HUES48 (cell line): ENCODE data around the gene DDX5.
A peak's percentile ranks its signal among the peaks of the same experiment; 100 is the strongest.

Experiments used
- H3K27ac ChIP-seq: one replicate; pipeline ENCODE4 v1.7.0; 2013; ENCODE audit warnings: low read depth, low read length, inconsistent platforms
- H3K27me3 ChIP-seq: 2 replicates; pipeline ENCODE4 v1.6.1; 2013; ENCODE audit warnings: mild to moderate bottlenecking, low read length; ENCODE audit not compliant: control insufficient read depth, insufficient read depth
- H3K36me3 ChIP-seq: 2 replicates; pipeline ENCODE4 v1.6.1; 2013; ENCODE audit warnings: low read length; ENCODE audit not compliant: control insufficient read depth, insufficient read depth
- H3K4me1 ChIP-seq: 2 replicates; pipeline ENCODE4 v1.6.1; 2013; ENCODE audit warnings: mild to moderate bottlenecking, low read length; ENCODE audit not compliant: control insufficient read depth, insufficient read depth
- H3K4me3 ChIP-seq: 2 replicates; pipeline ENCODE4 v1.5.1; 2013; ENCODE audit warnings: mild to moderate bottlenecking, low read depth, low read length
- H3K9ac ChIP-seq: 2 replicates; pipeline ENCODE4 v1.6.1; 2013; ENCODE audit warnings: mild to moderate bottlenecking, low read depth, low read length, moderate library complexity
- H3K9me3 ChIP-seq: 2 replicates; pipeline ENCODE4 v1.6.1; 2013; ENCODE audit warnings: low read length; ENCODE audit not compliant: control insufficient read depth, insufficient read depth

DDX5 gene

GRCh38 chr17:64506201-64506575 lies at the start of gene DDX5:
TSS of gene DDX5 (minus strand) at chr17:64506289. CDS start at chr17:64506119, 170 bp downstream.
- Histone ChIP-seq H3K4me1 (peaks cover 21% of the 10 kb centered on the region; the same call in 1 of the 2 replicates), H3K27me3 (no peaks in the 10 kb centered on the region), H3K27ac (peak within 1 kb of the TSS; percentile 98), H3K4me3 (peak within 1 kb of the TSS; percentile 90), H3K9ac (peak within 1 kb of the TSS; percentile 100), H3K36me3 (peaks cover 66% of the 10 kb centered on the region), H3K9me3 (no peaks in the 10 kb centered on the region)

- H3K27me3 ChIP-seq, result no peaks in the 10 kb centered on the region
- H3K9me3 ChIP-seq, result no peaks in the 10 kb centered on the region
- peaks cover 47% of the 10 kb centered on the region for H3K36me3 ChIP-seq
- H3K4me3 ChIP-seq, result no peak overlapping the region
- H3K27ac ChIP-seq, result no peak overlapping the region
- H3K4me1 ChIP-seq, result peaks cover 9% of the 10 kb centered on the region
- no peak overlapping the region for H3K9ac ChIP-seq
These were observed 49.2 kb upstream of the DDX5 start for GRCh38 chr17:64555281-64555680.

GRCh38 chr17:64554028-64554637 lies 48.0 kb upstream of the DDX5 start:
- peaks cover 47% of the 10 kb centered on the region for H3K36me3 ChIP-seq
- no peaks in the 10 kb centered on the region for H3K27me3 ChIP-seq
- no peak overlapping the region for H3K27ac ChIP-seq
- H3K4me1 ChIP-seq, result peaks cover 9% of the 10 kb centered on the region
- H3K9me3 ChIP-seq, result no peaks in the 10 kb centered on the region
- no peak overlapping the region for H3K4me3 ChIP-seq
- H3K9ac ChIP-seq, result no peak overlapping the region

GRCh38 chr17:64551461-64551860 lies 45.4 kb upstream of the DDX5 start:
- Histone ChIP-seq H3K9me3 (no peaks in the 10 kb centered on the region), H3K9ac (no peak overlapping the region), H3K27ac (no peak overlapping the region), H3K4me1 (peaks cover 16% of the 10 kb centered on the region), H3K27me3 (no peaks in the 10 kb centered on the region), H3K36me3 (peaks cover 31% of the 10 kb centered on the region), H3K4me3 (no peak overlapping the region)

- H3K36me3 ChIP-seq, result peaks cover 30% of the 10 kb centered on the region
- no peak overlapping the region for H3K9ac ChIP-seq
- H3K4me3 ChIP-seq, result no peak overlapping the region
- no peak overlapping the region for H3K27ac ChIP-seq
- no peaks in the 10 kb centered on the region for H3K9me3 ChIP-seq
- H3K4me1 ChIP-seq, result peaks cover 11% of the 10 kb centered on the region
- no peaks in the 10 kb centered on the region for H3K27me3 ChIP-seq
These were observed 41.2 kb upstream of the DDX5 start for GRCh38 chr17:64547319-64547718.

GRCh38 chr17:64546716-64547115 lies 40.6 kb upstream of the DDX5 start:
- no peak overlapping the region for H3K4me3 ChIP-seq
- peaks cover 30% of the 10 kb centered on the region for H3K36me3 ChIP-seq
- H3K9ac ChIP-seq, result no peak overlapping the region
- H3K9me3 ChIP-seq, result no peaks in the 10 kb centered on the region
- no peak overlapping the region for H3K27ac ChIP-seq
- no peaks in the 10 kb centered on the region for H3K27me3 ChIP-seq
- peaks cover 11% of the 10 kb centered on the region for H3K4me1 ChIP-seq

GRCh38 chr17:64544742-64545141 lies 38.7 kb upstream of the DDX5 start:
- Histone ChIP-seq H3K9ac (no peak overlapping the region), H3K4me3 (no peak overlapping the region), H3K27ac (no peak overlapping the region), H3K9me3 (no peaks in the 10 kb centered on the region), H3K27me3 (no peaks in the 10 kb centered on the region), H3K4me1 (peaks cover 11% of the 10 kb centered on the region), H3K36me3 (peaks cover 30% of the 10 kb centered on the region)

GRCh38 chr17:64540118-64540776 lies 34.2 kb upstream of the DDX5 start:
- H3K4me1 ChIP-seq, result no peaks in the 10 kb centered on the region
- H3K9ac ChIP-seq, result no peak overlapping the region
- no peak overlapping the region for H3K27ac ChIP-seq
- no peaks in the 10 kb centered on the region for H3K9me3 ChIP-seq
- H3K27me3 ChIP-seq, result no peaks in the 10 kb centered on the region
- peaks cover 50% of the 10 kb centered on the region for H3K36me3 ChIP-seq
- H3K4me3 ChIP-seq, result no peak overlapping the region

- H3K9ac ChIP-seq, result no peak overlapping the region
- H3K36me3 ChIP-seq, result peaks cover 53% of the 10 kb centered on the region
- no peak overlapping the region for H3K27ac ChIP-seq
- H3K27me3 ChIP-seq, result no peaks in the 10 kb centered on the region
- H3K9me3 ChIP-seq, result no peaks in the 10 kb centered on the region
- no peaks in the 10 kb centered on the region for H3K4me1 ChIP-seq
- no peak overlapping the region for H3K4me3 ChIP-seq
These were observed 32.5 kb upstream of the DDX5 start for GRCh38 chr17:64538508-64539130.

- Histone ChIP-seq H3K36me3 (peaks cover 62% of the 10 kb centered on the region), H3K9me3 (no peaks in the 10 kb centered on the region), H3K27me3 (no peaks in the 10 kb centered on the region), H3K9ac (no peak overlapping the region), H3K27ac (no peak overlapping the region), H3K4me1 (no peaks in the 10 kb centered on the region), H3K4me3 (no peak overlapping the region)
These were observed 31.4 kb upstream of the DDX5 start for GRCh38 chr17:64537488-64537887.

- no peaks in the 10 kb centered on the region for H3K27me3 ChIP-seq
- H3K27ac ChIP-seq, result no peak overlapping the region
- H3K4me1 ChIP-seq, result no peaks in the 10 kb centered on the region
- no peak overlapping the region for H3K4me3 ChIP-seq
- H3K9me3 ChIP-seq, result no peaks in the 10 kb centered on the region
- H3K36me3 ChIP-seq, result peaks cover 67% of the 10 kb centered on the region
- H3K9ac ChIP-seq, result no peak overlapping the region
These were observed 30.8 kb upstream of the DDX5 start for GRCh38 chr17:64536913-64537312.
